H9 (cell line): ENCODE results near the gene NKAPL. TPM values are rescaled to one million over a fixed set of nuclear protein-coding genes. Genes with fewer than 3 reads are reported as not detected.

Source experiments
- DNase-seq: peaks from one replicate; pipeline ENCODE4 v3.0.0-alpha.2; 2017
- H2AFZ ChIP-seq: one replicate; pipeline ENCODE4 v1.6.1; 2013; ENCODE audit warnings: mild to moderate bottlenecking, low read length, control low read depth, moderate library complexity
- H2AK5ac ChIP-seq: 2 replicates; pipeline ENCODE4 v1.6.1; 2013; ENCODE audit warnings: low read length, control low read depth, mixed read lengths; ENCODE audit not compliant: insufficient read length
- H2BK120ac ChIP-seq: one replicate; pipeline ENCODE4 v1.6.1; 2013; ENCODE audit warnings: low read depth, mild to moderate bottlenecking, low read length, control low read depth, inconsistent platforms; ENCODE audit not compliant: poor library complexity, severe bottlenecking
- H2BK12ac ChIP-seq: 2 replicates; pipeline ENCODE4 v1.6.1; 2013; ENCODE audit warnings: low read length, control low read depth, mixed read lengths, low read depth; ENCODE audit not compliant: insufficient read length
- H2BK15ac ChIP-seq: 2 replicates; pipeline ENCODE4 v1.6.1; 2013; ENCODE audit warnings: low read depth, low read length, control low read depth
- H2BK20ac ChIP-seq: one replicate; pipeline ENCODE4 v1.6.1; 2013; ENCODE audit warnings: low read depth, mild to moderate bottlenecking, low read length, control low read depth, inconsistent platforms; ENCODE audit not compliant: poor library complexity, severe bottlenecking
- H2BK5ac ChIP-seq: 2 replicates; pipeline ENCODE4 v1.6.1; 2013; ENCODE audit warnings: low read length, control low read depth, mixed read lengths; ENCODE audit not compliant: insufficient read length
- H3K14ac ChIP-seq: 2 replicates; pipeline ENCODE4 v1.6.1; 2013; ENCODE audit warnings: low read length, control low read depth; ENCODE audit not compliant: insufficient read depth
- H3K18ac ChIP-seq: 2 replicates; pipeline ENCODE4 v1.6.1; 2013; ENCODE audit warnings: low read depth, mild to moderate bottlenecking, mixed read lengths, low read length, control low read depth; ENCODE audit not compliant: insufficient read length
- H3K23ac ChIP-seq: 2 replicates; pipeline ENCODE4 v1.6.1; 2013; ENCODE audit warnings: low read length, control low read depth, mixed read lengths, low read depth; ENCODE audit not compliant: insufficient read length
- H3K23me2 ChIP-seq: 2 replicates; pipeline ENCODE4 v1.6.1; 2013; ENCODE audit warnings: low read depth, mild to moderate bottlenecking, mixed read lengths, low read length, control low read depth; ENCODE audit not compliant: insufficient read length, poor library complexity, severe bottlenecking
- H3K27ac ChIP-seq: 2 replicates; pipeline ENCODE4 v1.5.1; 2013; ENCODE audit warnings: low read length, control low read depth, mixed read lengths, low read depth; ENCODE audit not compliant: insufficient read length
- H3K27me3 ChIP-seq: 2 replicates; pipeline ENCODE4 v1.6.1; 2013; ENCODE audit warnings: low read length, control low read depth, inconsistent platforms; ENCODE audit not compliant: insufficient read depth
- H3K4ac ChIP-seq: 2 replicates; pipeline ENCODE4 v1.6.1; 2013; ENCODE audit warnings: low read depth, mild to moderate bottlenecking, control low read depth, inconsistent platforms, low read length, moderate library complexity
- H3K4me1 ChIP-seq: 2 replicates; pipeline ENCODE4 v1.6.1; 2013; ENCODE audit warnings: low read length, control low read depth, inconsistent platforms; ENCODE audit not compliant: insufficient read depth
- H3K4me2 ChIP-seq: 2 replicates; pipeline ENCODE4 v1.6.1; 2013; ENCODE audit warnings: low read length, control low read depth, mixed read lengths; ENCODE audit not compliant: insufficient read length, insufficient read depth
- H3K56ac ChIP-seq: 2 replicates; pipeline ENCODE4 v1.6.1; 2013; ENCODE audit warnings: low read depth, mild to moderate bottlenecking, mixed read lengths, low read length, control low read depth; ENCODE audit not compliant: insufficient read length
- H3K79me1 ChIP-seq: 2 replicates; pipeline ENCODE4 v1.6.1; 2013; ENCODE audit warnings: low read depth, mild to moderate bottlenecking, moderate library complexity, low read length, control low read depth, inconsistent platforms; ENCODE audit not compliant: insufficient read depth, poor library complexity, severe bottlenecking
- H3K79me2 ChIP-seq: 2 replicates; pipeline ENCODE4 v1.6.1; 2013; ENCODE audit warnings: low read length, control low read depth, inconsistent platforms; ENCODE audit not compliant: insufficient read depth
- H3K9ac ChIP-seq: 2 replicates; pipeline ENCODE4 v1.6.1; 2013; ENCODE audit warnings: low read length, control low read depth, mixed read lengths; ENCODE audit not compliant: insufficient read length; ENCODE audit errors: extremely low read depth
- H3K9me3 ChIP-seq: one replicate; pipeline ENCODE4 v1.6.1; 2013; ENCODE audit warnings: low read depth, low read length, inconsistent platforms; ENCODE audit not compliant: control insufficient read depth
- H3T11ph ChIP-seq: one replicate; pipeline ENCODE4 v1.6.1; 2013; ENCODE audit warnings: mild to moderate bottlenecking, low read length, control low read depth, inconsistent platforms
- H4K20me1 ChIP-seq: one replicate; pipeline ENCODE4 v1.6.1; 2013; ENCODE audit not compliant: control insufficient read depth, insufficient read length, insufficient read depth
- H4K5ac ChIP-seq: 2 replicates; pipeline ENCODE4 v1.6.1; 2013; ENCODE audit warnings: low read depth, mild to moderate bottlenecking, mixed read lengths, low read length, control low read depth; ENCODE audit not compliant: insufficient read length
- H4K8ac ChIP-seq: replicated peaks from 2 replicates; pipeline ENCODE4 v1.6.1; 2013; ENCODE audit warnings: low read length, control low read depth, mixed read lengths, low read depth; ENCODE audit not compliant: insufficient read length
- H4K91ac ChIP-seq: 2 replicates; pipeline ENCODE4 v1.6.1; 2013; ENCODE audit warnings: low read depth, mild to moderate bottlenecking, moderate library complexity, mixed read lengths, low read length, control low read depth; ENCODE audit not compliant: insufficient read length
- H3K27ac Mint-ChIP-seq, 3 experiments: 2 replicates in 2 of 3; 3 replicates in 1 of 3; pipeline ENCODE4 v1.8.0; 2020 to 2021; ENCODE audit warnings: mixed read lengths in 3 of 3, mild to moderate bottlenecking in 1 of 3, moderate library complexity in 1 of 3
- H3K27me3 Mint-ChIP-seq: 2 replicates; pipeline ENCODE4 v1.8.0; 2021; ENCODE audit warnings: low read depth, mild to moderate bottlenecking, moderate library complexity, mixed read lengths
- H3K36me3 Mint-ChIP-seq, 3 experiments: 2 replicates in 2 of 3; 3 replicates in 1 of 3; pipeline ENCODE4 v1.8.0; 2020 to 2021; ENCODE audit warnings: low read depth in 3 of 3, mixed read lengths in 3 of 3; ENCODE audit not compliant: insufficient read depth in 1 of 3
- H3K4me1 Mint-ChIP-seq, 2 experiments: 2 replicates each; pipeline ENCODE4 v1.8.0; 2020; ENCODE audit warnings: mixed read lengths in 2 of 2
- H3K4me3 Mint-ChIP-seq, 2 experiments: 2 replicates in 1 of 2; 3 replicates in 1 of 2; pipeline ENCODE4 v1.8.0; 2020 to 2021; ENCODE audit warnings: mild to moderate bottlenecking in 2 of 2, mixed read lengths in 2 of 2, moderate library complexity in 1 of 2
- H3K9me3 Mint-ChIP-seq, 2 experiments: 2 replicates in 1 of 2; 3 replicates in 1 of 2; pipeline ENCODE4 v1.8.0; 2020; ENCODE audit warnings: mild to moderate bottlenecking in 2 of 2, mixed read lengths in 2 of 2, moderate library complexity in 1 of 2
- WGBS: extraction: QIAGEN DNeasy Blood & Tissue Kit; methylation state at CpG from one replicate; pipeline ENCODE4 v1.1.7; 2013; ENCODE audit warnings: missing lambda C conversion rate, low lambda C conversion rate, mixed read lengths; ENCODE audit not compliant: insufficient read length; ENCODE audit errors: extremely low coverage; 5-methylcytosine and 5-hydroxymethylcytosine counted together
- long read RNA-seq: library from polyadenylated mRNA; unstranded; transcript quantifications from one replicate; pipeline ENCODE4 v2.0.0, GENCODE V29; 2020
- total RNA-seq: library from RNA; stranded (reverse); gene quantifications from 2 replicates; pipeline ENCODE4 v1.2.1, GENCODE V29; 2021
- TF ChIP-seq, protein P1 (sequence below): fragments of 200-600 bp; sonication (generic); conservative IDR thresholded peaks from 3 replicates; pipeline ENCODE4 v1.8.0; 2021; ENCODE audit warnings: antibody characterized with exemption, mild to moderate bottlenecking

Gene NKAPL
- 0.13 TPM in 1 of 2 replicates, not detected in the other for total RNA-seq
- long read RNA-seq = 0 reads

DNA sequence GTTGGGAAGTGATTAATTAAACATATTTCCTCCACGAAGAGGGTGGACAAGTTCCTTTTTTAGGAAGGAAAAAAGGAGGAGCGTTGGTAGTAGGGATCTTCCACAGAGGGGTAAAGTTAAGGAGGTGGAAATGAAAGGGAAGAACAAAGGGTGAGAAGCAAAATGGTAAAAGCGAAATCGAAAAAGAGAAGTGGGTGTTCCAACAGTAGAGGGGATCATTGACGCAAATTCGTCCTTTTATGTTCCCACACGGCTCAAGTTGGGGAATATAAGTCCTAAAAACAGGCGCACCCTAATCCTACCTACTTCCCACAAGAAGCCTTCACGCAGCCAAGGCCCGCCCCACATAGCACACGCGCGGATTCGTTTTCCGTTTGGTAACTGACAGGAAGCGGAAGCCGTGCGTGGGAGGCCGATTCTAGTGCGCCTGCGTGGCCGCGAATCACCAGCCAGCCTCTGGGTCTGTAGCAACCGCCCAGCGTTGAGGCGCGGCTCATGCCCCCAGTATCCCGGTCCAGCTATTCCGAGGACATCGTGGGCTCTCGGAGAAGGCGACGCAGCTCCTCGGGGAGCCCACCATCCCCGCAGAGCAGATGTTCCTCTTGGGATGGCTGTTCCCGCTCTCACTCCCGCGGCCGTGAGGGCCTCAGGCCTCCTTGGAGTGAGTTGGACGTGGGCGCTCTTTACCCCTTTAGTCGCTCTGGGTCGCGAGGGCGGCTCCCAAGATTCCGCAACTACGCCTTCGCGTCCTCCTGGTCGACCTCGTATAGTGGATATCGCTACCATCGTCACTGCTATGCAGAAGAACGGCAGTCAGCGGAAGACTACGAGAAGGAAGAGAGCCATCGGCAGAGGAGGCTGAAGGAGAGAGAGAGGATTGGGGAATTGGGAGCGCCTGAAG, at the start of gene NKAPL:
Gene NKAPL, plus strand, starts transcription at position 421 of the 901 bp plus-strand sequence. Its CDS starts 75 bp downstream, at position 496.
- H3K79me1 ChIP-seq = no peaks in the 10 kb centered on the region
- H3K9me3 ChIP-seq = no peaks in the 10 kb centered on the region
- no peak within 1 kb of the TSS for H2BK5ac ChIP-seq
- TF ChIP-seq, protein P1, sequence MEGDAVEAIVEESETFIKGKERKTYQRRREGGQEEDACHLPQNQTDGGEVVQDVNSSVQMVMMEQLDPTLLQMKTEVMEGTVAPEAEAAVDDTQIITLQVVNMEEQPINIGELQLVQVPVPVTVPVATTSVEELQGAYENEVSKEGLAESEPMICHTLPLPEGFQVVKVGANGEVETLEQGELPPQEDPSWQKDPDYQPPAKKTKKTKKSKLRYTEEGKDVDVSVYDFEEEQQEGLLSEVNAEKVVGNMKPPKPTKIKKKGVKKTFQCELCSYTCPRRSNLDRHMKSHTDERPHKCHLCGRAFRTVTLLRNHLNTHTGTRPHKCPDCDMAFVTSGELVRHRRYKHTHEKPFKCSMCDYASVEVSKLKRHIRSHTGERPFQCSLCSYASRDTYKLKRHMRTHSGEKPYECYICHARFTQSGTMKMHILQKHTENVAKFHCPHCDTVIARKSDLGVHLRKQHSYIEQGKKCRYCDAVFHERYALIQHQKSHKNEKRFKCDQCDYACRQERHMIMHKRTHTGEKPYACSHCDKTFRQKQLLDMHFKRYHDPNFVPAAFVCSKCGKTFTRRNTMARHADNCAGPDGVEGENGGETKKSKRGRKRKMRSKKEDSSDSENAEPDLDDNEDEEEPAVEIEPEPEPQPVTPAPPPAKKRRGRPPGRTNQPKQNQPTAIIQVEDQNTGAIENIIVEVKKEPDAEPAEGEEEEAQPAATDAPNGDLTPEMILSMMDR = no peak
- H2AFZ ChIP-seq = no peak within 1 kb of the TSS
- no peak within 1 kb of the TSS for H3K4ac ChIP-seq
- no peak within 1 kb of the TSS for H2BK12ac ChIP-seq
- peaks cover 16% of the 10 kb centered on the region for H3K27me3 Mint-ChIP-seq
- no peak within 1 kb of the TSS for H3K9ac ChIP-seq
- H3K4me1 ChIP-seq = no peaks in the 10 kb centered on the region
- WGBS = no CpG with 5 or more reads among the region's 58 CpGs
- H4K8ac ChIP-seq = no peak within 1 kb of the TSS
- H3K4me2 ChIP-seq = no peak within 1 kb of the TSS
- peak; percentile 34 for DNase-seq
- no peak within 1 kb of the TSS for H2BK120ac ChIP-seq
- no peaks in the 10 kb centered on the region for H3K23me2 ChIP-seq
- H3T11ph ChIP-seq = no peak within 1 kb of the TSS
- no peak within 1 kb of the TSS for H2BK20ac ChIP-seq
- no peaks in the 10 kb centered on the region for H3K79me2 ChIP-seq
- H4K20me1 ChIP-seq = no peaks in the 10 kb centered on the region
- no peaks in the 10 kb centered on the region for H3K36me3 Mint-ChIP-seq
- H3K56ac ChIP-seq = no peak within 1 kb of the TSS
- no peak within 1 kb of the TSS; a peak in 1 of 7 replicates for H3K27ac Mint-ChIP-seq
- no peak within 1 kb of the TSS for H2BK15ac ChIP-seq
- H3K9me3 Mint-ChIP-seq = no peaks in the 10 kb centered on the region
- no peak within 1 kb of the TSS for H4K5ac ChIP-seq
- H2AK5ac ChIP-seq = no peak within 1 kb of the TSS
- no peak within 1 kb of the TSS for H3K27ac ChIP-seq
- no peak within 1 kb of the TSS for H3K18ac ChIP-seq
- H3K4me3 Mint-ChIP-seq = no peak within 1 kb of the TSS; a peak in 2 of 5 replicates
- no peak within 1 kb of the TSS for H3K14ac ChIP-seq
- H4K91ac ChIP-seq = no peak within 1 kb of the TSS
- H3K27me3 ChIP-seq = no peaks in the 10 kb centered on the region
- H3K4me1 Mint-ChIP-seq = no peaks in the 10 kb centered on the region
- no peak within 1 kb of the TSS for H3K23ac ChIP-seq
